IPS-11a (cell line): Measurements from ENCODE around the gene NUP50.

ENCODE experiments used
- H3K4me3 ChIP-seq: one replicate; pipeline ENCODE4 v1.5.1; 2013; ENCODE audit warnings: low read depth, low read length, control low read depth

The NUP50 gene

DNA sequence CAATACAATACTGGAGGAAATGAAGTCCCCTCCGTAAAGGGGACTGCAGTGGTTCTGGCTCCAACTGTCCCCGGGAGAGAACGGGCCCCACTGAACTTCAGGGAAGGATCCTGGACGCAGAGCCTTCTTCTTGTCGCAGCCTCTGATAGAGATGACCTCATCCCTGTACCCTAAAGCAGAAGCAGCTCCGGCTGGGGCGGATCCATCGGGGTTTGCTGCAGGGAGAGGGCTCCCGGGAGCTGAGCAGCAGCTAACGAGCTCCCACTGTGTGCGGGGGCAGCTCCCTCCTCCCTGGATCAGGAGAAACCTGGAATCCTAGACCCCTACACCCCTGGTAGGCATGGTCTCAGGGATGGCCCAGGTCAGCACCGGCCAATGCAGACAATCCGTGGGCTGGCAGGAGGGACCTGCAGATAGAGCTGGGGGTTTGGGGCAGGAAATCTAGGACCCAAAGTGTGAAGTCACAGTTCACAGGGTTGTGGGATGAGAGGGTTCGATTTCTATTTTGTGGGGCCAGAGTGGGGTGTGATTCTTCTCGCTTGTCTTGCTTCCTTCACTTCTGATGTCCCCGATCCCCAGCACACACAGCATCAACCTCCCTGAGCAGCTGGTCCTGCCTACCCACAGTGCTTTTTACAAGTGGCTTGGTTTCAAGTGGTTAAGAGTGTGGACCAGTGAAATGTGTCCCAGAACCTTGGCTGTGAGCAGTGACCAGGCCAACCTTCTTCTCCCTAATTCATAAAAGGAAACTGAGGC, 64.1 kb downstream of the NUP50 start:
- H3K4me3 ChIP-seq = no peak overlapping the region

DNA sequence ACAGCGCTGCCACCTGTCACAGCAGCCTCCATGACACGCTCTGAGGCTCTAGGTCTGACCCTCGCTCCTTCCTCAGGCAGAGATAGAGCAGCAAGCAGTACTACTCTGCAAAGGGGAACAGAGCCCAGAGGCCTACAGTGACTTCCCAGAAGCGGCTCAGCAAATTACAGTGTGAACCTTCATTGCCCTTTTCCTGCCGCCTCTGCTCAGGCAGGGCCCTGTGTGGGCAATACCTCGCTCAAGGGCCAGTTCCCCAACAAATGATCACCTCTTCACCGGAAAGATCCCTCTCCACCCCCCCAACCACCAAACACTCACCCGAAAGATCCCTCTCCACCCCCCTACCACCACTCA, 64.7 kb downstream of the NUP50 start:
- H3K4me3 ChIP-seq = no peak overlapping the region

DNA sequence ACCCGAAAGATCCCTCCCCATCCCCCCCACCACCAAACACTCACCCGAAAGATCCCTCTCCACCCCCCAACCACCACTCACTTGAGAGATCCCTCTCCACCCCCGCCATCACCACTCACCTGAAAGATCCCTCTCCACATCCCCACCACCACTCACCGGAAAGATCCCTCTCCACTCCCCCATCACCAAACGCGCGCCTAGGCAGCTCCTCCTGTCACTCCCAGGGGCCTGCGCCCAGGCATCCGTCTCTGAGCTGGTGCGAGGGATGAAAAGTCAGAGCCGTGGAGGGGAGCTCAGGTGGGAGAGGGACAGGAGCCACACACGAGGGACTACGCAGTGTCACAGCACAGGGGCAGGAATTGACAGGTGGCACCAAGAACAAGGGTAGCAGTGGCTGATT, 65.5 kb downstream of the NUP50 start:
- no peak overlapping the region for H3K4me3 ChIP-seq

DNA sequence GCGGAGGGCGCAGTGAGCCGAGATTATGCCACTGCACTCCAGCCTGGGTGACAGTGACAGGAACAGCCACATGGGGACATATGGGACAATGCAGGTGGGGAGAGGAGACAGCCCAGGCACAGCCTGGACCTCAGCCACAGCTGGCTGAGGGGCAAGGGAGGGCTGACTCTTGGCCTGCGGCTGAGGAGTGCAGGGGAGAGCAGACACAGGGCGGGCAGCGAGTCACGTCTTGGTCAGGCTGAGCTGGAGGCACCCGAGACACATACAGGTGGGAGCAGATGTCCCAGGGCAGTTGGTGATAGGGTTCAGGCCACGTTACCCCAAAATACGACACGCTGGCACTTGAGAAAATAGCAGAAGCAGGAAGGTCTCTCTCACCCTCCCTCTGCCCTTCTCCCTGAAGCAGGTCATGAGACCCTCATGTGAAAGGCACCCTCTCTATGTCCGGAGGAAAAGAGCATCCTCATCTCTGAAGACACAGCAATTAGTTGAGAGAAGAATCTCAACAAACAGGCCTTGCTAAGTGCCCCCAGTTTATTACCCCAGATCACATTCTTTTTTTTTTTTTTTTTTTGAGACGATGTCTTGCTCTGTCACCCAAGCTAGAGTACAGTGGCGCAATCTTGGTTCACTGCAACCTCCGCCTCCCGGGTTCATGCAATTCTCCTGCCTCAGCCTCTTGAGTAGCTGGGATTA, 66.4 kb downstream of the NUP50 start:
- no peak overlapping the region for H3K4me3 ChIP-seq

DNA sequence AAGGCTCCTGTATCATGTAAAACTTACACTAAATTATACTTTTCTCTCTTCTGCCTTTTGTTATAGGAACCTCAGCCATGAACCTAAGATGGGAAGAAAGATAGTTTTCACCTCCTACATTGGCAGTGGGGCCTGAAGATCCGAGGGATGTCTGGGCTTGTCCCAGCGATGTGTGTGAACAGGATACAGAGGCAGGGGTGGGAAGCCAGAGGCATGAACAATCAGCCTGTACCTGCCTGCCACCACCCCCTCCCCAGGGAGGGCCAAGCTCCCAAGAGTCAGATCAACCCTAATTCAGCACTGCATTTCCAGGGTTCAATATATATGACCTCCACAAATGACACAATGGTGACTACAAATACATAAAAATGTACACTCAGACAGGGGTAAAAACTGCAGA, 67.6 kb downstream of the NUP50 start:
- no peak overlapping the region for H3K4me3 ChIP-seq

DNA sequence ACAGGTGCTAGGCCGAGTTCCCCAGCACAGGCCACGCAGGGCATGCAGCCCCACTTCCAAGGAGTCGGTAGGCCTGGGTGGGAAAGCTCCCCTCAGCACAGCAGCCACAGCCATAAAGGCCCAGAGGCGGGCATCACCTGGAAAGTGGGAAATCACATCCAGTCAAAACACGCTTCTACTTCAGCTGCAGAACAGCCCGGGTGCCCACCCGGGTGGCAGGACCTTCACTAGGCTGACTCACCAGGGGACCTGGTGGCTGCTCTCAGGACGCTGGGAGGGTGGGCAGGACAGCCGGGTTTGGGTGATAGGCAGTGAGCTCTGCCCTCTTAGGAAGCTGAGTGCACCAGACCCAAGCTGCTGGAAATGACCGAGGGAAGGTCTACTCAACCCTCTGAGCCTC, 69.7 kb downstream of the NUP50 start:
- no peak overlapping the region for H3K4me3 ChIP-seq

DNA sequence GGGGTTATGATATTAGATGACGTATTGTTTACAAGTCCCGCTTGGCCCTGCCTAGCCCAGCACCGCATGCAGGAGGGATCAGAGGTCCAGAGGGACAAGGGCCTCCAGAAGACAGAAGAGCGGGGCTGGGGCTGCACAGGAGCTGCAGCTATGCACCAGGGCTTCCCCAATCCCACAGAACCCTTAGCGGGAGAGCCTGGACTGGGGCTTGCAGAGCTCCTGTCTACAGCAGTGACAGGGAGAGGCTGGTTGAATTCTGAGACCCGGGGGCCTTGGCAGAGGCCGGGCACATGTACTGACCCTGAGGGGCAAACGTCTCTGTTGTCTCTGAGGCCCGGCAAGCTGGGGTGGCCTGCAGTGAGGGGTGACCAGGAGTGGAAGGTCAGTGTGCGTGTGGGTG, 70.1 kb downstream of the NUP50 start:
- H3K4me3 ChIP-seq = no peak overlapping the region

DNA sequence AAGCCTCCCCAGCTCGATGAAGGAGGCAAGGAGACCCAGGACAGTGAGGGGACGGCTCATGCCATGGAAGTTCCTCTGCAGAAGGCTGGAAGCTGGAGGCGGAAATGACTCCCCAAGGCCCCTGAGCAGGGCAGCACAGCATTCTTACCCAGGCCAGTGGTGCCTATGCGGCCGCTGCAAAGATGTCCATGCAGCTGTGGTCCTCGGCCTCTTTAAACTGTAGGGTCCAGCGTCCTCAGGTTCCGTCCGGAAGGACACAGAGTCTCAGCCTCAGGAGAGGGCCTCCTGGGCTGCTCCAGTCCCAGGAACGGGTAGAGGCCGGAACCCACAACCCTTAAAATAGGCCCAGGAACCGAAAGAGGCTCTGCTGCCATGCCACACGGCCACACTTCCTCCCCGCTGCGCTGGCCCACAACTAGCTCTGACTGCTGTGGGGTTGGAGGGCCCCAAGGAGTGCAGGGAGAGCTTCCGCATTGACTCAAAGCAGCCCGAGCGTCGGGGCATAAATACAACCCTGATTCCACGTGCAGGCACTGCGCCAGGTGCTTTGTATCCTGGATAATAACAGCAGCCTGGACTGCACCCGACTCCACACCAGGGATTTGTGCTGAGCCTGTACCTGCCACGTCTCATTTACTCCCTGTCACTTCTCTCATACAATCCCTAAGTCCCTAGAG, 71.5 kb downstream of the NUP50 start:
- no peak overlapping the region for H3K4me3 ChIP-seq

DNA sequence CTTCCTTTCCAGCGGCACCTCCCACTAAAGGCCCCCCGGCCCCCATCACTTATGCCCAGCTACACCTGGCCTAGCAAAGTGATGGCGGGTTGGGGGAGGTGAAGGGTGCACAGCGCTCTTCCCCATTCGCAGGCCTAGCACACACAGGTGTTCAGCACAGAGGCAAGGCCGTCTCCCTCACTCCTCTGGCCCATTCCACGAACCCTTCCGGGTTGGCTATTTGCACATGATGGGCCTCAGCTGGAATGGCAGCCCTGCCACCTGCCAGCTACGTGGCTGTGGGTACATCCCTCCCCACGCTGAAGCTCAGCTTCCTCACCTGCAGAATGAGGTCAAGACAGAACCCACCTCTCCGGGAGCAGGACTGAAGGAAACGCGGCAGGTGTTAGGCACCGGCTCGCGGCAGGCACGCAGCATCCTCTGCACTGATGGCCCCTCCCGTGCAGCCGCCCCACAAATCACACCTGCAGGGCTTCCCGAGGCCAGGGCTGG, 72.2 kb downstream of the NUP50 start:
- no peak overlapping the region for H3K4me3 ChIP-seq

DNA sequence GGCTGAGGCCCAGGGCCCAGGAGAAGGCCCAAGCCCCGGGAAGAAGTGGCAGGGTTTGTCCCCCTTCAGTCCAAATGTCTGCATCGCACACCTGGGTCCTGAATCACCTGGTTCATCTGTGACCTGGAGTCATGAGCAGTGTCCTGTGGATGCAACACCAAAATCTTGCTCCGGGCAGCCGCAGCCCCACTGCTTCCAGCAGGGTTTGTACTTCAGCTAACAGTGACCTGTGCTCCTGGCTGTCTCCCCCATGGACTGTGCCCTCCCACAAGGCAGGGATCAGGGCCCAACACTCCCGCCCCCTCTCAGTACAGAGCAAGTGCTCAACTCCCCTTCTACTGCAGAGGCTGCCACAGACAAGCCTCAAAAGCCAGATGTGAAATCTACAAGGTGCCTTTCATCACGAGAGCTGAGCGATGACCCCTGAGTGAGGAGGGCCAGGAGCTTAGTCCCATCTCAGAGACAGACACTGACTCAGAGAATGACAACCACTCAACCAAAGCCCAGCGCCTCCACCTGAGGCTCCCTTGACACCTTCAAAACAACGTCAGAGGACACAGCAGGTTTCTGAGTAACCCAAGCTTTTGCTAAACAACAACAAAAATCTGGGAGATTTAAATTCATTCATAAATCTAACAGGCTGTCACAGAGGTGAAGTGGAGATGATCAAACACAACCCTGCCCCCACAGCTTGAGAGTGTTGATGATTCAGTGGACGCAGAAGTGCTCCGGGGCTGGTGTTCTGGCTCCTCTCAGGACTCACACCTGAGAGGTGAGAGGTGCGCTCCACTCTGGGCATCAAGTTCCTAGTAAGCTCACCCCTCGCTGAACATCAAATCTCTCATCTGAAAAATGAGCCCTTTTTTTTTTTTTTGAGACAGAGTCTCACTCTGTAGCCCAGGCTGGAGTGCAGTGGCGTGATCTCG, 73.6 kb downstream of the NUP50 start:
- H3K4me3 ChIP-seq = no peak overlapping the region
